SW 1271 (cell line): ENCODE data around the gene KRTAP9-2.
"Not testable (repeated sequence)": the region's sequence is repeated elsewhere in the genome, so short reads cannot be mapped to it uniquely, and the experiment has no call there.

ENCODE experiments used
- DNase-seq, 2 experiments: peaks; one replicate each; lab custom pipeline; 2025; lab: John Stamatoyannopoulos, UW

The KRTAP9-2 gene

GRCh38 chr17:41226598-41227095 lies at the start of gene KRTAP9-2:
Gene KRTAP9-2 (plus strand): TSS chr17:41226648. CDS start chr17:41226655, 7 bp downstream.
- not testable (repeated sequence) for DNase-seq

GRCh38 chr17:41176744-41177387 lies 49.6 kb upstream of the KRTAP9-2 start:
- DNase-seq = no peak

GRCh38 chr17:41177727-41178271 lies 48.6 kb upstream of the KRTAP9-2 start, which contains the start of gene KRTAP4-2:
Gene KRTAP4-2 (minus strand): TSS chr17:41178221. CDS start chr17:41178164, 57 bp downstream.
- DNase-seq = no peak

- DNase-seq = no peak
Observed at GRCh38 chr17:41178341-41178740, 48.1 kb upstream of the KRTAP9-2 start.

- no peak for DNase-seq
Observed at GRCh38 chr17:41178843-41179616, 47.4 kb upstream of the KRTAP9-2 start.

- DNase-seq = no peak
Observed at GRCh38 chr17:41184480-41184961, 41.9 kb upstream of the KRTAP9-2 start, which contains the start of gene KRTAP4-1. Gene KRTAP4-1 (minus strand): TSS chr17:41184911. CDS start chr17:41184854, 57 bp downstream.

- DNase-seq = no peak
Observed at GRCh38 chr17:41185001-41185400, 41.4 kb upstream of the KRTAP9-2 start.

- DNase-seq = no peak
Observed at GRCh38 chr17:41186872-41187271, 39.6 kb upstream of the KRTAP9-2 start.

- not testable (repeated sequence) for DNase-seq
Observed at GRCh38 chr17:41189837-41190318, 36.6 kb upstream of the KRTAP9-2 start, which contains the start of gene KRTAP9-1. Gene KRTAP9-1 (plus strand): TSS chr17:41189887. CDS start chr17:41189887, 0 bp downstream.

- no peak for DNase-seq
Observed at GRCh38 chr17:41190328-41190727, 36.1 kb upstream of the KRTAP9-2 start.

- no peak for DNase-seq
Observed at GRCh38 chr17:41196068-41196467, 30.4 kb upstream of the KRTAP9-2 start.

GRCh38 chr17:41199421-41200078 lies 26.9 kb upstream of the KRTAP9-2 start:
- DNase-seq = no peak

- no peak for DNase-seq
Observed at GRCh38 chr17:41211845-41212466, 14.5 kb upstream of the KRTAP9-2 start.

- no peak for DNase-seq
Observed at GRCh38 chr17:41212524-41213169, 13.8 kb upstream of the KRTAP9-2 start.

- no peak for DNase-seq
Observed at GRCh38 chr17:41215681-41216080, 10.8 kb upstream of the KRTAP9-2 start.

GRCh38 chr17:41223821-41224220 lies 2.6 kb upstream of the KRTAP9-2 start:
- DNase-seq = no peak

GRCh38 chr17:41226051-41226450 lies 397 bp upstream of the KRTAP9-2 start:
- no peak for DNase-seq

GRCh38 chr17:41230094-41230493 lies 3.6 kb downstream of the KRTAP9-2 start:
- DNase-seq = no peak

GRCh38 chr17:41231731-41232130 lies 5.3 kb downstream of the KRTAP9-2 start:
- DNase-seq = no peak

- not testable (repeated sequence) for DNase-seq
Observed at GRCh38 chr17:41232399-41233105, 6.1 kb downstream of the KRTAP9-2 start, which contains the start of gene KRTAP9-3. Gene KRTAP9-3 (plus strand): TSS chr17:41232449. CDS start chr17:41232502, 53 bp downstream.
